ENCODE data around the gene NFX1.

Gene NFX1

GRCh38 chr9:33415501-33416038 is 125.3 kb downstream of the NFX1 start:
- DNase-seq (ENCODE audit: extremely low read depth, low read depth): no peak
- H3K4me3 ChIP-seq (replicated peaks; ENCODE audit: low read depth, low read length): no peak overlapping the region
- peak; percentile 73 for TF ChIP-seq CTCF (IDR thresholded peaks at IDR 0.05; ENCODE audit: low read depth, low read length, missing control alignments)

GRCh38 chr9:33416996-33417395 is 126.7 kb downstream of the NFX1 start:
- TF ChIP-seq CTCF (IDR thresholded peaks at IDR 0.05; ENCODE audit: low read depth, low read length, missing control alignments): no peak
- no peak for DNase-seq (ENCODE audit: extremely low read depth, low read depth)

GRCh38 chr9:33418090-33418489 is 127.8 kb downstream of the NFX1 start:
- no peak for DNase-seq (ENCODE audit: extremely low read depth, low read depth)
- no peak for TF ChIP-seq CTCF (IDR thresholded peaks at IDR 0.05; ENCODE audit: low read depth, low read length, missing control alignments)
- H3K4me3 ChIP-seq (replicated peaks; ENCODE audit: low read depth, low read length): no peak overlapping the region

More at GRCh38 chr9:33416996-33417395, 126.7 kb downstream of the NFX1 start:
- no peak overlapping the region for H3K4me3 ChIP-seq (replicated peaks; ENCODE audit: low read depth, low read length)

- no peak for TF ChIP-seq CTCF (IDR thresholded peaks at IDR 0.05; ENCODE audit: low read depth, low read length, missing control alignments)
- no peak for DNase-seq (ENCODE audit: extremely low read depth, low read depth)
- no peak overlapping the region for H3K4me3 ChIP-seq (replicated peaks; ENCODE audit: low read depth, low read length)
Observed at GRCh38 chr9:33419708-33420303, 129.5 kb downstream of the NFX1 start.

Measured in HFF-Myc (cell line).